Measurements from ENCODE around the gene FAM184A.

Gene FAM184A

DNA sequence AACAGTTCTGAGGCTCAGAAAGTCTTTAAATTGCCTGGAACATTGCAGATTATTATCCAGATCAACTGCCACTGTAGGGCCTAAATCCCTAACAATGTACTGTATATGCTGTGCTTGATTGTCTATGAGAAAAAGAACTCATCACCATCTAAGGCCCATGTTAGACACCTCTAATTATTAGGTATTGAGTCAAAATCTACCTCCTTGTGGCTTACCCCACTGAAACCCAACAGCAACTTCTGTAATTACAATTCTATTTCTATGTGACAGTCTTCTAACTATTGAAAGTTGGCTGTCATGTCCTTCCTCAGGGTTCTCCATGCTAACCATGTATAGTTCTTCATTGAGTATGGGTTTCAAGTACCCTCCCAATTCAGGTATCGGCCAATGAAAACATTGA is 157.4 kb downstream of the FAM184A start:
- TF ChIP-seq, protein P1, sequence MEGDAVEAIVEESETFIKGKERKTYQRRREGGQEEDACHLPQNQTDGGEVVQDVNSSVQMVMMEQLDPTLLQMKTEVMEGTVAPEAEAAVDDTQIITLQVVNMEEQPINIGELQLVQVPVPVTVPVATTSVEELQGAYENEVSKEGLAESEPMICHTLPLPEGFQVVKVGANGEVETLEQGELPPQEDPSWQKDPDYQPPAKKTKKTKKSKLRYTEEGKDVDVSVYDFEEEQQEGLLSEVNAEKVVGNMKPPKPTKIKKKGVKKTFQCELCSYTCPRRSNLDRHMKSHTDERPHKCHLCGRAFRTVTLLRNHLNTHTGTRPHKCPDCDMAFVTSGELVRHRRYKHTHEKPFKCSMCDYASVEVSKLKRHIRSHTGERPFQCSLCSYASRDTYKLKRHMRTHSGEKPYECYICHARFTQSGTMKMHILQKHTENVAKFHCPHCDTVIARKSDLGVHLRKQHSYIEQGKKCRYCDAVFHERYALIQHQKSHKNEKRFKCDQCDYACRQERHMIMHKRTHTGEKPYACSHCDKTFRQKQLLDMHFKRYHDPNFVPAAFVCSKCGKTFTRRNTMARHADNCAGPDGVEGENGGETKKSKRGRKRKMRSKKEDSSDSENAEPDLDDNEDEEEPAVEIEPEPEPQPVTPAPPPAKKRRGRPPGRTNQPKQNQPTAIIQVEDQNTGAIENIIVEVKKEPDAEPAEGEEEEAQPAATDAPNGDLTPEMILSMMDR (IDR thresholded peaks at IDR 0.05; ENCODE audit: low read depth, low read length, missing control alignments): no peak
- no peak for DNase-seq (ENCODE audit: low read depth)

GRCh38 chr6:118918329-118918725 is 160.1 kb downstream of the FAM184A start:
- H3K4me3 ChIP-seq (ENCODE audit: low read depth, low read length): no peak overlapping the region
- no peak for DNase-seq (ENCODE audit: low read depth)
- TF ChIP-seq, protein P1 (IDR thresholded peaks at IDR 0.05; ENCODE audit: low read depth, low read length, missing control alignments): no peak

More for the DNA sequence above, 157.4 kb downstream of the FAM184A start:
- no peak overlapping the region for H3K4me3 ChIP-seq (ENCODE audit: low read depth, low read length)

GRCh38 chr6:118917546-118918328 is 160.7 kb downstream of the FAM184A start:
- TF ChIP-seq, protein P1 (IDR thresholded peaks at IDR 0.05; ENCODE audit: low read depth, low read length, missing control alignments): no peak
- no peak for DNase-seq (ENCODE audit: low read depth)
- H3K4me3 ChIP-seq (ENCODE audit: low read depth, low read length): no peak overlapping the region

GRCh38 chr6:118914598-118914997 is 163.9 kb downstream of the FAM184A start:
- no peak overlapping the region for H3K4me3 ChIP-seq (ENCODE audit: low read depth, low read length)
- TF ChIP-seq, protein P1 (IDR thresholded peaks at IDR 0.05; ENCODE audit: low read depth, low read length, missing control alignments): no peak
- DNase-seq (ENCODE audit: low read depth): no peak

GRCh38 chr6:118913161-118913560 is 165.3 kb downstream of the FAM184A start:
- DNase-seq (ENCODE audit: low read depth): no peak
- TF ChIP-seq, protein P1 (IDR thresholded peaks at IDR 0.05; ENCODE audit: low read depth, low read length, missing control alignments): no peak
- no peak overlapping the region for H3K4me3 ChIP-seq (ENCODE audit: low read depth, low read length)

DNA sequence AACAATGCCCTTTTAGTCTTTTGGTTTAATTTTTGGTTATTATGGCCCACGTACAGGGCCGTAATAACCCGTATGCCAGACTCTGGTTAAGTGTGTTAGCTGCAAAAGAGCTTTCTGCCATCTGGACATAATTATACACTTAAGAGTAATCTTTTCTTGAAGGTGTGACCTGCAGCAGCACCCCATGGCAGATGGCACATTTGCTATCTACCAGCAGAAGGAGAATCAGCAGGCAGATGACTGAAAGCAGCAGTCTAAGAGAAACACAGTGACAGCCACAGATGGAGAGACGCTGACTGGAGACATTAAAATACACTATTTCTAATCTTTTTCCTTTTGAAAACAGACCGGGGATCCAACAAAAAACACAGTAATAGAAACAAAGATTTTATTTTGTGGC is 165.8 kb downstream of the FAM184A start:
- no peak overlapping the region for H3K4me3 ChIP-seq (ENCODE audit: low read depth, low read length)
- TF ChIP-seq, protein P1 (IDR thresholded peaks at IDR 0.05; ENCODE audit: low read depth, low read length, missing control alignments): no peak
- no peak for DNase-seq (ENCODE audit: low read depth)
